IPS-18c (cell line): ENCODE measurements around the gene LRP8.
"Not testable (repeated sequence)": the region's sequence is repeated elsewhere in the genome, so short reads cannot be mapped to it uniquely, and the experiment has no call there.

Experiments used
- H3K4me3 ChIP-seq: 2 replicates; pipeline ENCODE4 v1.7.0; 2013; ENCODE audit warnings: low read depth, mild to moderate bottlenecking, low read length, moderate library complexity; ENCODE audit not compliant: insufficient read depth
- H3K9me3 ChIP-seq: one replicate; pipeline ENCODE4 v1.6.1; 2013; ENCODE audit warnings: mild to moderate bottlenecking, low read length, moderate library complexity; ENCODE audit not compliant: control insufficient read depth, insufficient read depth

The LRP8 gene

GRCh38 chr1:53246261-53247134, 81.4 kb downstream of the LRP8 start:
- Histone ChIP-seq H3K9me3 (no peaks in the 10 kb centered on the region), H3K4me3 (no peak overlapping the region)

- Histone ChIP-seq H3K4me3 (no peak overlapping the region), H3K9me3 (no peaks in the 10 kb centered on the region)
These were observed 83.7 kb downstream of the LRP8 start for GRCh38 chr1:53244141-53244540.

GRCh38 chr1:53242381-53242780, 85.5 kb downstream of the LRP8 start:
- Histone ChIP-seq H3K4me3 (no peak overlapping the region), H3K9me3 (no peaks in the 10 kb centered on the region)

- no peak overlapping the region for H3K4me3 ChIP-seq
- H3K9me3 ChIP-seq, result no peaks in the 10 kb centered on the region
These were observed 86.0 kb downstream of the LRP8 start for GRCh38 chr1:53241828-53242227.

GRCh38 chr1:53238197-53239155, 89.4 kb downstream of the LRP8 start, which contains the start of gene MAGOH:
MAGOH (minus strand) TSS chr1:53238518; CDS start chr1:53238448, 70 bp downstream.
- Histone ChIP-seq H3K4me3 (peak within 1 kb of the TSS; percentile 99), H3K9me3 (no peaks in the 10 kb centered on the region)

- no peaks in the 10 kb centered on the region for H3K9me3 ChIP-seq
- H3K4me3 ChIP-seq, result peak overlapping the region; percentile 99
These were observed 90.2 kb downstream of the LRP8 start for GRCh38 chr1:53237638-53238037.

- Histone ChIP-seq H3K4me3 (peak overlapping the region; percentile 99), H3K9me3 (no peaks in the 10 kb centered on the region)
These were observed 106.9 kb downstream of the LRP8 start for GRCh38 chr1:53220962-53221286.

- Histone ChIP-seq H3K9me3 (no peaks in the 10 kb centered on the region), H3K4me3 (peak within 1 kb of the TSS; percentile 99)
These were observed 107.5 kb downstream of the LRP8 start, which contains the start of gene CZIB for GRCh38 chr1:53220171-53220961. CZIB (minus strand) TSS chr1:53220634; CDS start chr1:53220575, 59 bp downstream.

GRCh38 chr1:53219711-53220110, 108.2 kb downstream of the LRP8 start:
- Histone ChIP-seq H3K9me3 (no peaks in the 10 kb centered on the region), H3K4me3 (peak overlapping the region; percentile 99)

- Histone ChIP-seq H3K9me3 (no peaks in the 10 kb centered on the region), H3K4me3 (no peak overlapping the region)
These were observed 109.7 kb downstream of the LRP8 start for GRCh38 chr1:53218201-53218600.

- Histone ChIP-seq H3K9me3 (no peaks in the 10 kb centered on the region), H3K4me3 (no peak overlapping the region)
These were observed 113.4 kb downstream of the LRP8 start for GRCh38 chr1:53214376-53214940.

- Histone ChIP-seq H3K9me3 (peaks cover 10% of the 10 kb centered on the region), H3K4me3 (no peak overlapping the region)
These were observed 116.9 kb downstream of the LRP8 start for GRCh38 chr1:53210954-53211353.

GRCh38 chr1:53210352-53210751, 117.5 kb downstream of the LRP8 start:
- H3K9me3 ChIP-seq, result peaks cover 15% of the 10 kb centered on the region
- H3K4me3 ChIP-seq, result no peak overlapping the region

- Histone ChIP-seq H3K4me3 (no peak overlapping the region), H3K9me3 (peaks cover 15% of the 10 kb centered on the region)
These were observed 120.1 kb downstream of the LRP8 start for GRCh38 chr1:53207726-53208125.

- no peak overlapping the region for H3K4me3 ChIP-seq
These were observed 121.0 kb downstream of the LRP8 start for GRCh38 chr1:53206735-53207379.

GRCh38 chr1:53206083-53206685, 121.7 kb downstream of the LRP8 start:
- H3K4me3 ChIP-seq, result not testable (repeated sequence)
- H3K9me3 ChIP-seq, result peaks cover 15% of the 10 kb centered on the region

More at GRCh38 chr1:53206735-53207379, 121.0 kb downstream of the LRP8 start:
- peaks cover 15% of the 10 kb centered on the region for H3K9me3 ChIP-seq
